ENCODE measurements around the gene RPL18. TPM values are rescaled to one million over a fixed set of nuclear protein-coding genes. Genes with fewer than 3 reads are reported as not detected.

The RPL18 gene
- total RNA-seq, 1 experiment from 2014 or later = 1,618 TPM

DNA sequence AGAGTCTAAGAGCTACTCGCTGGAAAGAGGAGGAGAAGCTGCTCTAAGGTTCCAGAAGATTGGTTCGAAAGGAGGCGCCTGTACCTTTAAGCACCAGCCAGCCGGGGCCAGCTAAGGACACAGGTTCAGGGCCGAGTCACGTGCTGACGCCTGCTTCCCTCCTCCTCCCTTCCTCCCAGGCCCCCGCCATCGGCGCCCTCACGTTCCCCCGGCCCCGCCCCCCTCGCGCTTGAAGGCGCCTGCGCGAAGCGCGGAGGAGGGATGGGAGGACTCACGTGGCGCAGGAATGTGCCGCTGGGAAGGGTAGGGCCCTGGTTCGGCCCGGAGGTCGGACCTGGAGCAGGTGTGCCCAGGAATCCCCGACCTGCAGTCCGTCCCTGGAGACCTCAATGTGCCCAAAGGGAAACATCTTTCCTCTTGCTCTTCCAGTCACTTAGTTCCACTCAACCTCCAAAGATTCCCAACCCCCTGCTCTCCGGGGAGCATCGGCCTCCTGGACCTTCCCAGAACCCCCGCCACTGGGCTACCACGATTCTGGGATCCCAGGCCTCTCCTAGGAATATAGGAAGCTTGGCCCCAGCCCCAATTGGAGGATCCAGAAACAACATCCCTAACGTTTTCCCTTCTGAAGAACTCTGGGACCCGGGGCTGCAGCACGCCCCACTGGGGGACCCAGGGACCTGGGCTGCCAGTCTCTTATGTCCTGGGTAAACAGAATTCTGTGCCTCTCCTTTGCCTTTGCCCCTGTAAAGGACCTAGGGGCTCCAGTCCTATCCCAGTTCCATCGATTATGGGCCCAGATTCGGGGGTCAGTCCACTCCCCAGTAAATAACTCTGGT is 15.7 kb upstream of the RPL18 start:
- peaks cover 56% of the 10 kb centered on the region for H3F3A ChIP-seq (ENCODE audit: insufficient read depth, low read depth)
- no peaks in the 10 kb centered on the region for H3K9me2 ChIP-seq (ENCODE audit: insufficient read depth)
- H3K79me2 ChIP-seq (ENCODE audit: low read depth) = peaks cover 11% of the 10 kb centered on the region
- BruUV-seq (replicated peaks) = TSS peak; percentile 84
- no peaks in the 10 kb centered on the region for H4K20me1 ChIP-seq (ENCODE audit: insufficient read depth)
- H3K36me3 ChIP-seq (ENCODE audit: low read depth) = no peaks in the 10 kb centered on the region; the same call in 1 of the 2 replicates
- peak; percentile 87 to 97 for DNase-seq
- intact Hi-C loops (cut with micrococcal nuclease; ENCODE audit: unreplicated experiment) = loop anchor here (5.0 kb wide), 2 partner anchors 103 to 132 kb away; no protein-coding TSS in a partner anchor
- H3K27me3 ChIP-seq (ENCODE audit: insufficient read depth, low read depth) = no peaks in the 10 kb centered on the region
- peak overlapping the region; percentile 85 for H3K27ac ChIP-seq
- ChIA-PET CTCF (no interaction called here), POLR2A (ENCODE audit: unreplicated experiment) (interaction anchor here (0.6 kb wide), 1 partner anchor 1596 kb away, joined by 3 read pairs; no protein-coding TSS in a partner anchor)
- peak overlapping the region; percentile 83 for H3K4me2 ChIP-seq
- TF ChIP-seq EZH2 (IDR thresholded peaks at IDR 0.05; ENCODE audit: low read depth) = no peak
- TF ChIP-seq, protein P1, sequence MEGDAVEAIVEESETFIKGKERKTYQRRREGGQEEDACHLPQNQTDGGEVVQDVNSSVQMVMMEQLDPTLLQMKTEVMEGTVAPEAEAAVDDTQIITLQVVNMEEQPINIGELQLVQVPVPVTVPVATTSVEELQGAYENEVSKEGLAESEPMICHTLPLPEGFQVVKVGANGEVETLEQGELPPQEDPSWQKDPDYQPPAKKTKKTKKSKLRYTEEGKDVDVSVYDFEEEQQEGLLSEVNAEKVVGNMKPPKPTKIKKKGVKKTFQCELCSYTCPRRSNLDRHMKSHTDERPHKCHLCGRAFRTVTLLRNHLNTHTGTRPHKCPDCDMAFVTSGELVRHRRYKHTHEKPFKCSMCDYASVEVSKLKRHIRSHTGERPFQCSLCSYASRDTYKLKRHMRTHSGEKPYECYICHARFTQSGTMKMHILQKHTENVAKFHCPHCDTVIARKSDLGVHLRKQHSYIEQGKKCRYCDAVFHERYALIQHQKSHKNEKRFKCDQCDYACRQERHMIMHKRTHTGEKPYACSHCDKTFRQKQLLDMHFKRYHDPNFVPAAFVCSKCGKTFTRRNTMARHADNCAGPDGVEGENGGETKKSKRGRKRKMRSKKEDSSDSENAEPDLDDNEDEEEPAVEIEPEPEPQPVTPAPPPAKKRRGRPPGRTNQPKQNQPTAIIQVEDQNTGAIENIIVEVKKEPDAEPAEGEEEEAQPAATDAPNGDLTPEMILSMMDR (conservative IDR thresholded peaks at IDR 0.05) = no peak
- H2AFZ ChIP-seq = peak overlapping the region; percentile 46; the same call in 1 of the 2 replicates
- peaks cover 31% of the 10 kb centered on the region for H3K4me1 ChIP-seq (replicated peaks; ENCODE audit: insufficient read depth)
- peak overlapping the region; percentile 74 for H3K4me3 ChIP-seq
- H3K9me3 ChIP-seq (ENCODE audit: insufficient read depth, low read depth) = no peaks in the 10 kb centered on the region

DNA sequence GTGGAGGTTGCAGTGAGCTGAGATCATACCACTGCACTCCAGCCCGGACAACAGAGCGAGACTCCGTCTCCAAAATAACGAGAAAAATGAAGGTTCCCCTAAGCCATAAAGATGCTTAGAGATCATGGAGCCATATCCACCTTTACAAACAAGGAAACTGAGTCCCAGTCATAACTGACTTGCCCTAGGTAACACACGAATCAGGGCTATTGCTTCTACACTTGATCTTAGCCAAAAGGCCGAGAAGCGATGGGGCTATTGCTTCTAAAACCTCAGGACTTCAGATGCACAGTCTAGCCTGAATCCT is 15.0 kb upstream of the RPL18 start:
- peak overlapping the region; percentile 74; the same call in 1 of the 2 replicates for H3K4me3 ChIP-seq
- H3F3A ChIP-seq (ENCODE audit: insufficient read depth, low read depth) = peaks cover 60% of the 10 kb centered on the region
- peak overlapping the region; percentile 83 for H3K4me2 ChIP-seq
- H4K20me1 ChIP-seq (ENCODE audit: insufficient read depth) = no peaks in the 10 kb centered on the region
- H3K27me3 ChIP-seq (ENCODE audit: insufficient read depth, low read depth) = no peaks in the 10 kb centered on the region
- no peak for TF ChIP-seq EZH2 (IDR thresholded peaks at IDR 0.05; ENCODE audit: low read depth)
- TF ChIP-seq, protein P1 (conservative IDR thresholded peaks at IDR 0.05) = no peak
- peaks cover 27% of the 10 kb centered on the region for H3K4me1 ChIP-seq (replicated peaks; ENCODE audit: insufficient read depth)
- H3K36me3 ChIP-seq (ENCODE audit: low read depth) = no peaks in the 10 kb centered on the region; the same call in 1 of the 2 replicates
- ChIA-PET POLR2A (ENCODE audit: unreplicated experiment) (interaction anchor here (0.5 to 0.6 kb wide), 2 partner anchors 137 to 1596 kb away, joined by 3 read pairs; no protein-coding TSS in a partner anchor), CTCF (no interaction called here)
- H3K9me3 ChIP-seq (ENCODE audit: insufficient read depth, low read depth) = no peaks in the 10 kb centered on the region
- no peak overlapping the region for H2AFZ ChIP-seq
- no TSS peak for BruUV-seq (replicated peaks)
- peaks cover 11% of the 10 kb centered on the region for H3K79me2 ChIP-seq (ENCODE audit: low read depth)
- intact Hi-C loops (cut with micrococcal nuclease; ENCODE audit: unreplicated experiment) = no loop called here
- H3K27ac ChIP-seq = no peak overlapping the region
- DNase-seq = no peak
- no peaks in the 10 kb centered on the region for H3K9me2 ChIP-seq (ENCODE audit: insufficient read depth)

DNA sequence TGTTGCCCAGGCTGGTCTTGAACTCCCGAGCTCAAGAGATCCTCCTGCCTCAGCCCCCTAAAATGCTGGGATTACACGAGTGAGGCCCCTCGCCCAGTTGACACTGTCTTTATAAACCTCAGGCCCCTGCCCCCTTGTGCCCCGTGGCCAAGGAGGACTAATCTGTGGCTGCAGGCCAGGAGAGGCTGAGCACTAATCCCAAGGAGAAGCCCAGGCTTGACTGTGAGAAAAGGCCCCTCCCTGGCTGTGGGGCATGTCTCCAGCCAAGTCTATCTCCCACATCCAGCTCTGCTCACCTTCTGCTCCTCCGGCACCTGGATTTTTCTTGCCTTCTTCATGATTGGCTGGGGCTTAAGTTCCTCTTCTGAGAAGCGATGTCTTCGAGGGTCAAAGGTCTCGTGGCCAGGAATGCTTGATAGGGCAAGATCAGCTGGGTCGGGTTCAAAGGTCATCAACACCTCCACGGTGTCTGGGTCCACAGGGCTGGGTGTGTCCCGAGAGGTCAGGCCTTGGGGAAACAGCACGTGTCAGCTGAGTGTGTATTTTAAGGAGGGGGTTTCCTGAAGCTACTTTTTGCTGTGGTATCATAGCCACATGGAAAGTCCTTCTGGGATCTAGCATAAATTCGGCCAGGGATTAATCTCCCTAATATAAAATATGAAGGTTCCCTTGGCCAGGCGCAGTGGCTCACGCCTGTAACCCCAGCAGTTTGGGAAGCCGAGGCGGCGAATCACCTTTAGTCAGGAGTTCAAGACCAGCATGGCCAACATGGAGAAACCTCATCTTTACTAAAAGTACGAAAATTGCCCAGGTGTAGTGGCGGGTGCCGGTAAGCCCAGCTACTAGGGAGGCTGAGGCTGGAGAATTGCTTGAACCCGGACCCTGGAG is 14.4 kb upstream of the RPL18 start:
- BruUV-seq (replicated peaks) = no TSS peak
- no peak for DNase-seq
- Histone ChIP-seq H3K79me2 (ENCODE audit: low read depth) (peaks cover 11% of the 10 kb centered on the region), H3K4me2 (peak overlapping the region; percentile 83), H4K20me1 (ENCODE audit: insufficient read depth) (no peaks in the 10 kb centered on the region), H2AFZ (no peak overlapping the region), H3K36me3 (ENCODE audit: low read depth) (no peaks in the 10 kb centered on the region; the same call in 1 of the 2 replicates), H3F3A (ENCODE audit: insufficient read depth, low read depth) (peaks cover 61% of the 10 kb centered on the region), H3K27ac (no peak overlapping the region), H3K4me3 (no peak overlapping the region), H3K9me2 (ENCODE audit: insufficient read depth) (no peaks in the 10 kb centered on the region), H3K9me3 (ENCODE audit: insufficient read depth, low read depth) (no peaks in the 10 kb centered on the region), H3K27me3 (ENCODE audit: insufficient read depth, low read depth) (no peaks in the 10 kb centered on the region), H3K4me1 (replicated peaks; ENCODE audit: insufficient read depth) (peaks cover 24% of the 10 kb centered on the region)
- intact Hi-C loops (cut with micrococcal nuclease; ENCODE audit: unreplicated experiment) = no loop called here
- TF ChIP-seq EZH2 (IDR thresholded peaks at IDR 0.05; ENCODE audit: low read depth) = no peak
- TF ChIP-seq, protein P1 (conservative IDR thresholded peaks at IDR 0.05) = no peak
- CTCF ChIA-PET = no interaction called here
- POLR2A ChIA-PET (ENCODE audit: unreplicated experiment) = interaction anchor here (0.5 to 0.6 kb wide), 2 partner anchors 137 to 1597 kb away, joined by 3 read pairs; no protein-coding TSS in a partner anchor

All from PC-9 (cell line).